Measurements from ENCODE around the gene PKP3. TPM values are rescaled to one million over a fixed set of nuclear protein-coding genes. Genes with fewer than 3 reads are reported as not detected.
A peak's percentile ranks its signal among the peaks of the same experiment; 100 is the strongest.
"Not testable (repeated sequence)": the region's sequence is repeated elsewhere in the genome, so short reads cannot be mapped to it uniquely, and the experiment has no call there.

The PKP3 gene
- total RNA-seq, 2 donors from 2014 or later: 0.52 to 0.68 TPM

DNA sequence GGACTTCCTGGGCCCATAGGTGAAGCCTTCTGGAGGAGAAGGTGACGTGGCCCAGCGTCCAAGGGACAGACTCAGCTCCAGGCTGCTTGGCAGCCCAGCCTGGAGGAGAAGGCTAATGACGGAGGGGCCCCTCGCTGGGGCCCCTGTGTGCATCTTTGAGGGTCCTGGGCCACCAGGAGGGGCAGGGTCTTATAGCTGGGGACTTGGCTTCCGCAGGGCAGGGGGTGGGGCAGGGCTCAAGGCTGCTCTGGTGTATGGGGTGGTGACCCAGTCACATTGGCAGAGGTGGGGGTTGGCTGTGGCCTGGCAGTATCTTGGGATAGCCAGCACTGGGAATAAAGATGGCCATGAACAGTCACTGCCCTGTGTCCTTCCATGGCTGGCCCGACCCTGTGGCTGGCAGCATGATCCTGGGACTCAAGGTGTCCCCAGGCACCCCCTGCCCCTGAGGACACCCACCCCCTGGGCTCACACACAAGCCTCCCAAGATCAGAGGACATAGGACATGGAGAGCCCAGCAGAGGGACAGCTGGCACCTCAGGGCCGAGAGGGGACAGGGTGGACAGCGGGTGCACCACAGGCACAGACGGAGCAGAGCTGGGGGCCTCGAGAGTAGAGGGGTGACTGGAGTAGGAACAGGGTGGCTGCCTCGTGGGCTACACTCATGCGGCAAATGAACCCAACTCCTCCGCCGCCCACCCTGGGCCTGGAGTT is 10.7 kb downstream of the PKP3 start:
- DNase-seq (peak; percentile 18), ATAC-seq (no peak)
- intact Hi-C loops (cut with DNase I): loop anchor here in 1 of 2 donors (5.0 kb wide), 1 partner anchor 113 kb away; no protein-coding TSS in a partner anchor

DNA sequence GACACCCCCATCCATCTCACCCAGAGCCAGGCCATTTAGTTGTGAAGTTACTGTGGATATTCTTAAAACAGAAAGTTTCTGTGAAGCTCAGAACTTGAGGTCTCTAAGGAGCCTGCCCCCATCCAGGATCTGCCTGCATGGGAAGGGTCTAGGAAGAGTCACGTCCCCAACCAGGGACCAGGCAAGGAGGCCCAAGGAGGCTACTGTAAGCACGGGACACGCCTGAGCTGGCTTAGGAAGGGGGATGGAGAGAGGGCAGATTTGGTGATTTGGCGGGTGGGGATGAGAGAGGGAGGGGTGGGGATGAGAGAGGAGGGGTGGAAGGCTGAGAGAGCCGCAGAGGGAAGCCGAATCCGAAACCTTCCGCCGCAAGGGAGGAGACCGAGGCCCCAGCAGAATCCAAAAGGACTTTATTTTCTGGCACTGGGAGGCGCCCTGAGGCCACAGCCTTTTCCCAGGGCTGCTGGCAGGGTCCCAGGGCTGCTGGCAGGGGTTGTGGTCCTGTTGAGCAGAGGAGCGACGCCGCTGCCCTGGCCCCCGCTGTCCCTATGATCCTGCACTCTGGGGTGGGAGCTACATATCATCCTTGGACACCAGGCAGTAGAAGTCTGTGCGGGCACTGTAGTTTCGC is 11.4 kb downstream of the PKP3 start:
- ATAC-seq (peak in 1 of 2 donors; percentile 17), DNase-seq (peak; percentile 68)
- intact Hi-C loops (cut with DNase I): loop anchor here in 1 of 2 donors (5.0 kb wide), 1 partner anchor 112 kb away; no protein-coding TSS in a partner anchor

DNA sequence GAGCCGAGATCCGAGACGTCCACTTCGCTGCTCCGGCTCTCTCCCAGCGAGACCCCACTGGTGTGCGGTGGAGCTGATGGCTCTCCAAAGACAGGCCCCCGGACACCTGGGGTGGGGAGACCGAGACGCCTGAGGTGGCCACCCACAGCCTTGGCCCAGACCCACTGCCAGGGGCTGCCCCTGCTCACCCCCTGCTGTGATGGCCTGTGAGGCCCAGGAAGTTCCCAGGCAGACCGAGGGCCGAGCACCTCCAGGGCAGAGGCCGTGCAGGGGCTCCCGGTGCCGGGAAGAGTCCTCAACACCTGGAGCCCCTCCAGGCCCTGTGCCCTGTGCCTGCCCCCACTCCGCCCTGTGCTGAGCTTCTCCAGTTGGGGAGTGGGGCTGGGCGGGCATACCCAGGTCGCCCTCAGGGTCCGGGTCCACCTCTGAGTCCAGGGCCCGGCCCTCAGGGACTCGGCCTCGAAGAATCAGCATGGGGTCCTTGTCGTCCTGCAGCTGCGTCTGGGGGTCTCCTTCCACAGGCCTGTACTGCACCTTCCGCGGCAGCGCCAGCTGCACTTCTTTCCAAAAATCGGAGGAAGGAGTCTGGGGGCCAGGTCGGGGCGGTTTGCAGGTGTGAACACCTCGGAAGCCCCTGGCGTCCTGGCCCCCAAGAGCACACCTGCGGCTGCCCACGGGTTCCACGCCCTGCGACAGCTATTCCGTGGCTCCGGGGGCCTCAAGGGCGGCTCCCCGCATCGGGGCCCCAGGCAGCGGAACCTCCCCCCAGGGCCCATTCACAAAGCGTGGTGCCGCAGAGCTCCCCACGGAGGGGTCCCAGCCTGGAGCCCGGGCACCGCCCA is 12.2 kb downstream of the PKP3 start:
- intact Hi-C loops (cut with DNase I): loop anchor here in 1 of 2 donors (5.0 kb wide), 1 partner anchor 111 kb away; no protein-coding TSS in a partner anchor
- ATAC-seq: peak in 1 of 2 donors; percentile 11
- no peak for DNase-seq

DNA sequence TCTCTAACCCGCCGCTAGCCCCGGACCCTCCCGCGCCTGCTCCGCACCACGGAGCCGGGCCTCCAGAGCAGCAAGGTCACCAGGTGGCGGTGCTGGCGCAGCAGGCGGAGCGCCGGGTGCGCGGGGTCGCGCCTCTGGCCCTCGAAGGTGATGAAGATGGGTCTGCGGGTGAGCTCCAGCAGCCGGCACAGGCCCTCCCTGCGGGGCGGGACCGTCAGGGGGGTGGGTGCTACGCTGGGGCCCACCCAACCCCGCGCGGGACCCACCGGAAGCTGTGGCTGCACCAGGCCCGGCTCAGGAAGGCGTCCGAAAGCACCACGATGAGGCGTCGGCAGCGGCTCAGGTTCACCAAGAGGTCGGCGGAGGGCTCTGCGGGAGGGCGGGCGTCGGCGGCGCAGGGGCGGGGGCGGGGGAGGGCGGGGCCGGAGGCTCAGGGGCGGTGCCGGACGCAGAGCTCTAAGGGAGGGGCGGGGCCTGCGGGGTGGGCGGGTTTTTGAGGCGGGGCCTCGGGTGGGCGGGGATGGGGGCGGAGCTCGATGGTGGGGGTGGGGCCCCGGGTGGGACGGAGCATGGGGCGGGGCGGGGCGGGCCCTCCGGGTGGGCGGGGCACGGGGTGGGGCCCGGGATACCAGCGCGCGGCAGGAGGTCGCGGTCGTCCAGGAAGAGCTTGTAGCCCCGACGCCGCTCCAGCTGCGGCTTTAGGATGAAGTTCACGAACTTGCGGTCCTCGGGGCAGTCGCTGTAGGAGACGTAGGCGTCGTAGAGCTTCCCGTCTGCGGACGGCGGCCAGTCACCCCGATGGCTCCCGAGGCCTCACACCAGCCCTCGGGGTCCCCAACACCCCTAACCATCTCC is 13.0 kb downstream of the PKP3 start:
- intact Hi-C loops (cut with DNase I): loop anchor here in 1 of 2 donors (5.0 kb wide), 1 partner anchor 110 kb away; no protein-coding TSS in a partner anchor
- DNase-seq (peak; percentile 90), ATAC-seq (peak; percentile 79)

DNA sequence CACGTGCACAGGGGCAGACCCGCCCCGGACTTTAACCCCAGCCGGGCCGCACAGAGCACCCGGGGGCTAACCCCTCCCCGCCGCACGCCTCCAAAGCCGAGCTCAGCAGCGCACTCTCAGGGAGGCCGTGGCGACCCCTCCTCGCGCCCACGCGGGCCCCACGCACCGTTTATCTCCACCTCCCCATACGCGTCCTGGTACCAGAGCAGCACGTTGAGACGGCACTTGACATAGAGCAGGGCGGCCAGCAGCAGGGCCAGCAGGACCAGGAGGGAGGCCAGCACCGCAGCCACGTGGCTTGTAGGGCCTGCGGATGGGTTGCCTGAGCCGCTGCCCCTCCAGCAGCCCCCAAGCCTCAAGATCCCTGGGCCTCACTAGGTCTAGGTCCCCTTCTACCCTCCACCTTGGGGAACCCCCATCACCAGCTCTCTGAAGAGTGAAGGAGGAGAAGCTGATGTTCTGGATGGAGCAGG is 13.7 kb downstream of the PKP3 start:
- intact Hi-C loops (cut with DNase I): loop anchor here in 1 of 2 donors (5.0 kb wide), 1 partner anchor 110 kb away; no protein-coding TSS in a partner anchor
- DNase-seq (peak; percentile 41), ATAC-seq (peak in 1 of 2 donors; percentile 3)

DNA sequence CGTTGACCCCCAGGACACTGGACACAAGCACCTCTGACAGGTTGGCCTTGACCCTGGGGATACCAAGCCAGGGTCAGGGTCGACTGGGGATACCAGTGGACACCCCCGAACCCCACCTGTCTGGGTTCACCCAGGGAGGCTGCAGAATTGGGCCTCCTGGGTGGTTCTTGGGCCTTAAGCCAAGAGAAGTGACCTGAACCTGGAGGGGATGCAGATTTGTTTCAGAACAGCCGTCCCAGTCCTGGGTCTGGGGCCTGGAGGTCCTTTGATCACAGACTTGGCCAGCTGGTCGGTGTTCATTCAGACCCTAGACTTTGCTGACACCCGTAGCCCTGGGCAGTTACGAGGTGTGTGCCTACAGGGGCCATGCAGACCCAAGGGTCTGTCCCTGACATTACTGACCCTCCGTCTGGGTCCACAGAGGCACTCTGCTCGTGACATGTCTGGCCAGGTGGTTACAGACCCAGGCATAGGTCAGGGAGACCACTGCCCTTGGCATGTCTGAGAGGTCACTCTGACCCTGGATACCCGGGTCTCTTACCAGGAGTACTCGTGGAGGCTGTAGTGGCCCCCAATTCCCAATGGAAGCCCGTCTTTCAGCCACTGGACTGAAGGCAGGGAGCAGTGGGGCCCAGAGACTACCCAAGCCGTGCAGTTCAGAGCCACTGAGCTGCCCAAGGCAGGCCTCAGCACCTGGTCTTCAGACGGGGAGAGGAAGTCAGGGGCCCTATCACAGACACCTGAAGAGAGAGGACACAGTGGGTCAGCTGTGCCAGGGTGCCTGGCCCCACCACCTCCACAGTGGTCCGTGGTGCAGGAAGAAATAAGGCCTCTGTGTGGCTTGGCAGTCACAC is 14.4 kb downstream of the PKP3 start:
- intact Hi-C loops (cut with DNase I): loop anchor here in 1 of 2 donors (5.0 kb wide), 1 partner anchor 109 kb away; no protein-coding TSS in a partner anchor
- DNase-seq (peak; percentile 30), ATAC-seq (no peak)

DNA sequence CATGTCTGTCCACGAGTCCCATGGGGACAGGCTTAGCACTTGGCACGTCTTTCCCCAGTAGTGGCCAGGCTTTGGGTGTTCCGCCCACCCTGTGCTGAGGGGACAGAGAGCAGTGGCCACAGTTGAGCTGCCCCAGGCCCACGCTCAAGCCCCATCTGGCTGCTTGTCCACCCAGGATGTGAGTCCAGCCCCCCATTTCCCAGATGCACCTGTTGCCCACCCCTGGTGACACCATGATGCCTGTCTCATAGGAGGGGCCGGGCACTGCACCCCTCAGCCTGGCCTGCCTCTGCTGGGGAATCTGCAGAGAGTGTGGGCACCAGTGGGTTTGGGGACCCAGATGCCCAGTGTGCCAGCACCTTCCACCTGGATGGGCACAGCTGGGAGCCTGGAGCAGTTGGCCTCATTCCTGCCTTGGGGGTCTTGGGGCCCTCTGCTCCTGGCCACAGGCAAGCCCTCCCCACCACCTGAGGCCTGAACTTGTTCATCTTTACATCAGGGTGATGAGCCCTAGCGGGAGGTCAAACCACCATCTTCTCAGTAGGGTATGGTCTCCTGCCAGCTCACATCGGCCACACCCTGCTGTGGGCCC is 15.1 kb downstream of the PKP3 start:
- no peak for ATAC-seq
- intact Hi-C loops (cut with DNase I): loop anchor here in 1 of 2 donors (5.0 kb wide), 1 partner anchor 108 kb away; no protein-coding TSS in a partner anchor

DNA sequence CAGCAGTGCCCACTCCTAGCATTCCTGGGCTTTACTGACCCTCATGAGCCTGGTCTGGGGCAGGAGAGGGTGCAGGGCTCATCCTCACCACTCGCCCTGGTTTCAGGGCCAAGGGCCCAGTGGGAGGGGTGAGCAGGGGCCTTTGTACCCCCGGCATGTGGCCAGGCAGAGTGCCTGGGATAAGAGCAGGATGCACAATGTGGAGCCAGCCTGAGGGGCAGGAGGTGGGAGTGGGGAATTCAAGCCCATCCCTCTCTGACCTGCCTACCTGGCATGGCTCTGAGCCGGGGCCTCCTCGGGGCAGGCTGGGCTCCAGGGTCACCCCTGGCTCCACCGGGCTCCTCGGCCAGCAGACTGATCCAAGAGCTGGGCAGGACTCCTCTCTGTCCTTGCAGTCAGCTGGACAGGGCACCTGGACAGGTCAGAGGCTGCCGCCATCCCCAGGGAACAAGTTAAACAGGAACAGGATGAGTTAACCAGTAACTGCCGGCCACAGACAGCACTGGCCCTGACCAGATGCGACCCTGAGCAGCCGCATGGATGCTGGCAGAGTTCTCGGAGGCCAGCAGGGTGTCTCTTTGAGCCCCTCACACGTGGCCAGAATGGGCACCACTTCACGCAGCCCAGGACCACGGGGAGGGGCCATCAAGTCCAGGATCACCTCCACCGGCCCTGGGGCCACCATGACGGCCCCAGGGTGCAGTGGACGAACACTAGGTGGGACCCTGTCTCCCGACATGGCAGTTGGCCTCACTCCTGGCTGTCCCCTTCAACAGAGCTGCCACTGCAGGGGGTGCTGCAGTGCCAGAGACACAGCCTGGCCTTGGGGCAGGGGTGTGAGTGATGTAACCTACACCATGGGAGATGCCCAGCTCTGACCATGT is 15.8 kb downstream of the PKP3 start:
- ATAC-seq (no peak), DNase-seq (peak; percentile 17)
- intact Hi-C loops (cut with DNase I): loop anchor here in 1 of 2 donors (5.0 kb wide), 1 partner anchor 107 kb away; no protein-coding TSS in a partner anchor

More for the DNA sequence above, 15.1 kb downstream of the PKP3 start:
- peak; percentile 17 for DNase-seq

DNA sequence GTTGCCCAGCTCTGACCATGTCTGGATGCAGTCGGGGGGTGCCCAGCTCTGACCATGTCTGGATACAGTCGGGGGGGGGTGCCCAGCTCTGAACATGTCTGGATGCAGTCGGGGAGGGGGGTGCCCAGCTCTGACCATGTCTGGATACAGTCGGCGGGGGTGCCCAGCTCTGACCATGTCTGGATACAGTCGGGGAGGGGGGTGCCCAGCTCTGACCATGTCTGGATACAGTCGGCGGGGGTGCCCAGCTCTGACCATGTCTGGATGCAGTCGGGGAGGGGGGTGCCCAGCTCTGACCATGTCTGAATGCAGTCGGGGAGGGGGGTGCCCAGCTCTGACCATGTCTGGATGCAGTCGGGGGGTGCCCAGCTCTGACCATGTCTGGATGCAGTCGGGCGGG is 16.7 kb downstream of the PKP3 start:
- intact Hi-C loops (cut with DNase I); DNase-seq; ATAC-seq: not testable (repeated sequence)

DNA sequence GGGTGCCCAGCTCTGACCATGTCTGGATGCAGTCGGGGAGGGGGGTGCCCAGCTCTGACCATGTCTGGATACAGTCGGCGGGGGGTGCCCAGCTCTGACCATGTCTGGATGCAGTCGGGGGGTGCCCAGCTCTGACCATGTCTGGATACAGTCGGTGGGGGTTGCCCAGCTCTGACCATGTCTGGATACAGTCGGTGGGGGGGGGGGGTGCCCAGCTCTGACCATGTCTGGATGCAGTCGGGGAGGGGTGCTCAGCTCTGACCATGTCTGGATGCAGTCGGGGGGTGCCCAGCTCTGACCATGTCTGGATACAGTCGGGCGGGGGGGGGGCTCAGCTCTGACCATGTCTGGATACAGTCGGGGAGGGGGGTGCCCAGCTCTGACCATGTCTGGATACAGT is 17.5 kb downstream of the PKP3 start:
- peak; percentile 19 for DNase-seq
- ATAC-seq; intact Hi-C loops (cut with DNase I): not testable (repeated sequence)

DNA sequence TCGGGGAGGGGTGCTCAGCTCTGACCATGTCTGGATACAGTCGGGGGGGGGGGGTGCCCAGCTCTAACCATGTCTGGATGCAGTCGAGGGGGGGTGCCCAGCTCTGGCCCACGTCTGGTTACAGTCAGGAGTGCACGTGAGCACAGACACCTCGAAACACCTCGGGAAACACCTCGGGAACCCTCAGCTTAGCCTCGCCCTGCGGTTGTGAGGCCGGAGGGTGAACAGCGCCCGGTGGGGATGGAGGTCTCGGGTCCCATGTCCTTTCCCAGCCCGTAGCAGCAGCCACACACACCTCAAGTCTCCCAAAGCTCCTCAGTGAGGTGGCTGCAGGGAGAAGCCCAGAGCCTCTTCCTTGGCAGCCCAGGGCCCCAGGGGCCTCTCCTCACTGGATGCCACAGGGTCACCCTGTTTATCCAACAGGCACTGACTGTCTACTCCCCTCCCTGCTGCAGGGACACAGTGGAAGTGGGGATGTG is 18.7 kb downstream of the PKP3 start:
- intact Hi-C loops (cut with DNase I): no loop called here
- DNase-seq (peak; percentile 18), ATAC-seq (no peak)

DNA sequence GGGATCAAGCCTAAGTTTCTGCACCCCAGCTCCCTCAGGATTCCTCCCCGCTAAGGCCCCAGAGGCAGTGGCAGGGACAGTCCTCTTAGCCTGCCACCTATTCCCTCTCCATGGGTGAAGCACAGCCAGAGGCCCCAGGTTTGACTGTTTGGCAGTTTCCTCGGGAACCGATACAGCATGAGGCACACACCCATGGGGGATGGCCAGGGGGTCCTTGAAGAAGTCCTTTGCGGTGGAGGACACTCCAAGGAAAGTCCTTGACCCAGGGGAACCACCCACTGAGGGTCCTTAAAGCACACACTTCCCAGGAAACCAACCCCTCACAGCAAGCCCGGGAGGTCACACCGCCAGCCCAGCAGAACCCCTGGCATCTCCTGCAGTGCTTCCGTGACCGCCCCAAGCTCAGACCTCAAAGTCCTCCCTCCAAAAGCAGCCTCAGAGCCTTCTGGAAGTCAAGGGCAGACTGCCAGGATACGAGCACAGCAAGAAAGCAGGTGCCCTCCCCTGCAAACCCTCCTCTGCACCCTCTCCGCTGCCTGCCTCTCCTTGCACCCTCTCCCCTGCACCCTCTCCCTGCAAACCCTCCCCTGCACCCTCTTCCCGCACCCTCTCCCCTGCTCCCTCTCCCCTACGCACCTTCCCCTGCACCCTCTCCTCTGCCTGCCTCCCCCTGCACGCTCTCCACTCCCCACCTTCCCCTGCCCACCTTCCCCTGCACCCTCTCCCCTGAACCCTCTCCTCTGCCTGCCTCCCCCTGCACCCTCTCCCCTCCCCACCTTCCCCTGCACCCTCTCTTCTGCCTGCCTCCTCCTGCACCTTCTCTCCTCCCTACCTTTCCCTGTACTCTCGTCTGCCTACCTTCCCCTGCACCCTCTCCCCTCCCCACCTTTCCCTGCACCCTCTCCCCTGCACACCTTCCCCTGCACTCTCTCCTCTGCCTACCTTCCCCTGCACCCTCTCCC is 19.4 kb downstream of the PKP3 start:
- DNase-seq (peak; percentile 20), ATAC-seq (no peak)
- intact Hi-C loops (cut with DNase I): no loop called here

DNA sequence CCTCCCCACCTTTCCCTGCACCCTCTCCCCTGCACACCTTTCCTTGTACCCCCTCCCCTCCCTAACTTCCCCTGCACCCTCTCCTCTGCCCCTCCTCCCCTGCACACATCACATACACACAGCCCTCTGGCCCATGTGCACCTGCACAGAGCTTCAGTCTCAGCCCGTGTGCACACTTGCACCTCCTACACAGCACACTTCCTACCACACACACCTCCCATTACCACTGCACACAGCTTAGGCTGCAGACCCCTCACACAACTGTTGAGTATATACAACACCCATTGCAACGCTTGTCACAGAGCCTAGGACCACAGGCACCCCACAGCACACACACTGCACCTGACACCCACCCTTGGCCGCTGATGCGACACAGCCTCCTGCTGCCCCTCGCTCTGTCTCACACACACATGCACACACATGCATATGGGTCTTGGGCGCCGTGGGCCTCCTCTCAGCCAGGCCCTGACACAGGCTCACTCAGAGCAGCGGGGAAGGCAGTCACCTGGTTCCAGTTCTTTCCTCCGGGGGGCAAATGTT is 20.4 kb downstream of the PKP3 start:
- intact Hi-C loops (cut with DNase I): no loop called here
- peak; percentile 18 for DNase-seq
- no peak for ATAC-seq

DNA sequence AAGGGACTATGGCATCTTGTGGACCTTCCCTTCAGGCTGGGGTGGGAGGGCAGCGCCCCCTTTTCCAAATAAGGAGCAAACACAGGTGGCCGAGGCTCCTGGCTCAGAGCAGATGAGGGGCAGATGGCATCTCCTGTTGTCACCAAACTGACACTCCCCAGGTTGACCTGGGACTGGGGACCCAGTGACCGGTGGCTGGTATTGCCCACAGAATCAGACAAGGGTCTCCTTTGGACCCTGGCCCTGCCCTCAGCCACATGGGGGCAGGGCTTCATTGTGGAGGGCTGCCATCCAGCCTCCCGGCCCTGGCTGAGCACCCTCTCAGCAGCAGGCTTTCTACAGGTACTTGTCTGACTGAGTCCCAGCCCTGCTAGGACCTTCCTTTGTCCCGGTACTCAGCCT is 21.6 kb downstream of the PKP3 start:
- intact Hi-C loops (cut with DNase I): loop anchor here in 1 of 2 donors (2.0 kb wide), 1 partner anchor 33 kb away; no protein-coding TSS in a partner anchor
- DNase-seq (no peak), ATAC-seq (no peak)
